Kidney epithelial cell (primary cell): ENCODE results near the gene SRRM4. TPM values are rescaled to one million over a fixed set of nuclear protein-coding genes. Genes with fewer than 3 reads are reported as not detected.

ENCODE experiments used
- DNase-seq: peaks from one replicate; pipeline ENCODE4 v3.0.0-alpha.2; 2010; ENCODE audit warnings: low read depth
- H3K27me3 ChIP-seq: 2 replicates; pipeline ENCODE4 v1.6.0; 2011; ENCODE audit warnings: low read length; ENCODE audit not compliant: control insufficient read depth, insufficient read depth
- H3K36me3 ChIP-seq: 2 replicates; pipeline ENCODE4 v1.5.1; 2011; ENCODE audit warnings: low read length; ENCODE audit not compliant: control insufficient read depth, insufficient read depth
- H3K4me3 ChIP-seq: 2 replicates; pipeline ENCODE4 v1.5.1; 2011; ENCODE audit warnings: low read depth, mild to moderate bottlenecking, control low read depth, low read length
- total RNA-seq: library from RNA; depleted of rRNA; stranded (reverse); fragments of >200 nt; gene quantifications from 2 replicates; pipeline ENCODE4 v1.2.3, GENCODE V29; 2015
- TF ChIP-seq, protein P1 (sequence below): IDR thresholded peaks from 2 replicates; pipeline ENCODE4 v1.5.1; 2011; ENCODE audit warnings: mild to moderate bottlenecking, moderate library complexity, low read length, control low read depth, inconsistent platforms; ENCODE audit not compliant: insufficient read depth, poor library complexity, severe bottlenecking

The SRRM4 gene
- total RNA-seq, 1 donor from 2014 or later, result 0.42 TPM

DNA sequence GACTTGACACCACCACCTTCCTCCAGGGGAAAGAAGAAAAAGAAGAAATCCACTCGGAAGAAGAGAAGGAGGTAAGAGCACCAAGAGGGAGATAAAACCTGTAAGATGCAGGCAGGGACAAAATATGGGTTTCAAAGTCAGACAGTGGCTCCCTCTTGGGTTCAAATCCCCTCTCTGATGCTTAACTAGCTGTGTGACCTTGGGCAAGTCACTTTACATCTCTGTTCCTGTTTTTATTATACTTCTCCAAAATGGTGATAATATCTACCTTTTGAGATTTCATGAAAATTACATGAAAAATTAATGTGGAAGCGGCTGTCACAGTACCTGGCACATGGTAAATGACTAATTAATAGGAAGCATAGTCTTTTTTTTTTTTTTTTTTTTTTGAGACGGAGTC, 133.0 kb downstream of the SRRM4 start:
- Histone ChIP-seq H3K27me3 (no peaks in the 10 kb centered on the region), H3K36me3 (no peaks in the 10 kb centered on the region), H3K4me3 (no peak overlapping the region)
- no peak for DNase-seq
- TF ChIP-seq, protein P1, sequence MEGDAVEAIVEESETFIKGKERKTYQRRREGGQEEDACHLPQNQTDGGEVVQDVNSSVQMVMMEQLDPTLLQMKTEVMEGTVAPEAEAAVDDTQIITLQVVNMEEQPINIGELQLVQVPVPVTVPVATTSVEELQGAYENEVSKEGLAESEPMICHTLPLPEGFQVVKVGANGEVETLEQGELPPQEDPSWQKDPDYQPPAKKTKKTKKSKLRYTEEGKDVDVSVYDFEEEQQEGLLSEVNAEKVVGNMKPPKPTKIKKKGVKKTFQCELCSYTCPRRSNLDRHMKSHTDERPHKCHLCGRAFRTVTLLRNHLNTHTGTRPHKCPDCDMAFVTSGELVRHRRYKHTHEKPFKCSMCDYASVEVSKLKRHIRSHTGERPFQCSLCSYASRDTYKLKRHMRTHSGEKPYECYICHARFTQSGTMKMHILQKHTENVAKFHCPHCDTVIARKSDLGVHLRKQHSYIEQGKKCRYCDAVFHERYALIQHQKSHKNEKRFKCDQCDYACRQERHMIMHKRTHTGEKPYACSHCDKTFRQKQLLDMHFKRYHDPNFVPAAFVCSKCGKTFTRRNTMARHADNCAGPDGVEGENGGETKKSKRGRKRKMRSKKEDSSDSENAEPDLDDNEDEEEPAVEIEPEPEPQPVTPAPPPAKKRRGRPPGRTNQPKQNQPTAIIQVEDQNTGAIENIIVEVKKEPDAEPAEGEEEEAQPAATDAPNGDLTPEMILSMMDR, result no peak

DNA sequence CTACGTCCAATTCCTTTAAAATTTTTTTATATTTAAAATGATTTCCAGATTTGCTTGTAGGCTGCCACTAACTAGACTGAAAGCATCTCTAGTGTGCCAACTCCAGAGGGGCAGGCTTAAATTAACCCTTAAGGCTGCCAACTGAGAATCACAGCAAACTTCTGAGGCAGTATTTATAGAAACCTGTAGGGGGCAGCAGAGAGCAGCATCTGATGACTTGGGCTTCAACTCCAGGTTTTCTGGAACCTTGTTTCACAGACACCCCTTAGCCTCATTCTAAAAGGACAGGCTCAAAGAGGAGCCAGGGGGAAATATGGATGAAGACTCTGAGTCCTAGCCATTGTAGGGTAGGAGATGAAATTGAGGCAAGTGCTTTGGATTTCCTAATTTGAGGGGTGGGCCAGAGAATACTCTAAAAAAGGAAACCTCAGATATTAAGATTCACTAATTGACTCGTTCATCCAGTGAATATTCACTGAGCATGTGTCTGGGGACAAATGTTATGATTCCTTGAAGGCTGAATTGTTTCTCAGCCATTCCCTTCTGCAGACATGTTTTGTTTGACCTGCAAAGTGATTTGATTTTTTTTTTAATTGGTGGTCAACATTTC, 134.1 kb downstream of the SRRM4 start:
- H3K36me3 ChIP-seq, result no peaks in the 10 kb centered on the region
- no peak for DNase-seq

DNA sequence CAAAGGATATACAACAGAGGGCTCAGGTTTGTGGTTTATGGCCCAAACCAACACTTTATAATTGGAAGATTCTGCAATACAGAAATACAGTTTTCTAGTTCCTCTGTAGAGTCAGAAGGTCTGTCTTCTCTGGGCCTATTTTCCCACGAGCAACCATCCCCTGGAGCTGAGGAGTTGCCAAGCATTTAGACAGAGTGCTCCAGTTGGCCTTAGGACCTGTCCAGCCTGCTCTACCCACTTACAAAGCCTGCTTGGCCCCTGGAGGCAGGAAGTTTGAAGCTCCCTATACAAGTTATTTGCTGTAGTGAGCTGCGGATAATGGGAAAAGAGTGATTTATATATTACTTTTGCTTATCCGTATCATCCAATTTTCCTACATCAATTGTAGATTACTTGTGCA, 136.6 kb downstream of the SRRM4 start:
- TF ChIP-seq, protein P1, result no peak
- DNase-seq, result no peak
- no peaks in the 10 kb centered on the region for H3K27me3 ChIP-seq
- H3K4me3 ChIP-seq, result no peak overlapping the region
- no peaks in the 10 kb centered on the region for H3K36me3 ChIP-seq

More for the DNA sequence above, 134.1 kb downstream of the SRRM4 start:
- Histone ChIP-seq H3K27me3 (no peaks in the 10 kb centered on the region), H3K4me3 (no peak overlapping the region)
- TF ChIP-seq, protein P1, result peak; percentile 81

GRCh38 chr12:119118625-119119024, 137.3 kb downstream of the SRRM4 start:
- no peak for DNase-seq
- TF ChIP-seq, protein P1, result no peak
- H3K27me3 ChIP-seq, result no peaks in the 10 kb centered on the region
- H3K36me3 ChIP-seq, result no peaks in the 10 kb centered on the region
- H3K4me3 ChIP-seq, result no peak overlapping the region

- Histone ChIP-seq H3K27me3 (no peaks in the 10 kb centered on the region), H3K4me3 (no peak overlapping the region)
Measured at GRCh38 chr12:119122047-119122446, 140.7 kb downstream of the SRRM4 start.

More at GRCh38 chr12:119122047-119122446, 140.7 kb downstream of the SRRM4 start:
- H3K36me3 ChIP-seq, result no peaks in the 10 kb centered on the region
- TF ChIP-seq, protein P1, result no peak
- DNase-seq, result no peak
